Psoas muscle (tissue), 8 donors: ENCODE measurements around the gene PPP2R3A. TPM values are rescaled to one million over a fixed set of nuclear protein-coding genes. Genes with fewer than 3 reads are reported as not detected.
"Not testable (repeated sequence)": the region's sequence is repeated elsewhere in the genome, so short reads cannot be mapped to it uniquely, and the experiment has no call there.

Source experiments
- ATAC-seq, 4 donors: fragments of 200-7000 bp; cut with Tn5 transposase; one replicate each; pipeline ENCODE4 v1.9.1; 2020; ENCODE audit warnings: moderate library complexity in 3 of 4, mild to moderate bottlenecking in 2 of 4
- DNase-seq, 2 donors: peaks; one replicate each; pipeline ENCODE4 v3.0.0-alpha.2; 2020
- H3K27ac ChIP-seq: fragments of 200-600 bp; one replicate; pipeline ENCODE4 v1.8.0; 2022
- H3K27me3 ChIP-seq, 3 donors: fragments of 200-600 bp in 1 of 3; one replicate each; pipeline versions ENCODE4 v1.6.1 to v1.8.0; 2013 to 2022; ENCODE audit warnings: low read length in 2 of 3, mild to moderate bottlenecking in 2 of 3, moderate library complexity in 1 of 3; ENCODE audit not compliant: insufficient read depth in 3 of 3
- H3K36me3 ChIP-seq, 2 donors: fragments of 200-600 bp in 1 of 2; one replicate each; pipeline versions ENCODE4 v1.6.1 to v1.8.0; 2013 to 2022; ENCODE audit warnings: low read depth in 1 of 2, mild to moderate bottlenecking in 1 of 2, moderate library complexity in 1 of 2; ENCODE audit not compliant: insufficient read depth in 1 of 2
- H3K4me1 ChIP-seq: fragments of 200-600 bp; one replicate; pipeline ENCODE4 v1.8.0; 2022
- H3K4me3 ChIP-seq: fragments of 200-600 bp; one replicate; pipeline ENCODE4 v1.8.0; 2022; ENCODE audit warnings: mild to moderate bottlenecking
- H3K9me3 ChIP-seq: fragments of 200-600 bp; one replicate; pipeline ENCODE4 v1.8.0; 2022
- WGBS, 3 donors: extraction: QIAGEN DNeasy Blood & Tissue Kit; methylation state at CpG; one replicate each; pipeline versions ENCODE4 v1.1.6 to v1.1.7; 2013; 5-methylcytosine and 5-hydroxymethylcytosine counted together
- intact Hi-C, 2 donors: fragments of 100-400 bp; cut with DNase I; formaldehyde crosslinking; loops; one replicate each; pipeline versions ENCODE4 v1.11.0 to v1.14.2; 2022
- polyA plus RNA-seq, 3 donors: library from polyadenylated mRNA; stranded (reverse); fragments of 200-250 nt; gene quantifications; one replicate each; pipeline ENCODE4 v1.2.3, GENCODE V29; 2013
- total RNA-seq, 4 donors: library from RNA; stranded (reverse); fragmentation: NEBNext Ultra II Directional in 2 of 4; extraction: Animal tissue kit (Norgen Biotek cat#: 25700) in 2 of 4; gene quantifications; one replicate each; pipeline versions ENCODE4 v1.2.1 to v1.2.4, GENCODE V29; 2021 to 2023
- TF ChIP-seq, protein P1 (sequence below): fragments of 200-600 bp; IDR thresholded peaks from one replicate; pipeline ENCODE4 v1.8.0; 2022; ENCODE audit warnings: antibody characterized with exemption
- donor health status: healthy with polysubstance abuse.
- donor health status: DM: no; HTN: no; CAD: no; lungs with moderate emphysema.
- donor health status: Bipolar disorder and iron deficiency.
- donor health status: healthy.
- donor health status: DM: yes; HTN: yes; CAD: no.
- donor health status: DM: no; HTN: no; CAD: no.
- donor health status: DM: no; HTN: no; CAD: no.
- donor health status: DM: yes; HTN: yes; CAD: no.

PPP2R3A gene
- total and polyA plus RNA-seq, 7 donors, result 5.4 to 134 (median 45.5) TPM

DNA sequence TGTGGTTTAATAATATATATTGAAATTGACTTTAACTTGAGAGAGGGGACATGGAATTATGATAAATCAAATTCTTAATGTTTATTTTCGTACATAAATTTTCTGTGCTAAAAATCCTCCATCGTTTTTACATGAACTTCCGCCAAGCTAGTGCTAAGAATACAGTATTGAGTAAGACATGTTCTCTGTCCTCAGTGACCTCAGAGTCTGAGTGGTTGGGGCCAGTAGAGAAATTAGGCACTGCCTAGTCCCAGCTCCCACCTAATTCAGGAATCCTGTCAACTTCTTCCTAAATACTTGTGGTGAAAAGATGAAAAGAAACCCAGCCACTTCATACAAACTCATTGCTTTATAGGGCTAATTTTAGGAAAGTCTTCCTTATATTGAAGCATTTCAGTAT is 110.3 kb downstream of the PPP2R3A start:
- Histone ChIP-seq H3K36me3 (peaks cover 0 to 18% of the 10 kb centered on the region in 2 donors), H3K27ac (peak overlapping the region; percentile 88), H3K4me1 (peaks cover 42% of the 10 kb centered on the region), H3K4me3 (peak overlapping the region; percentile 13), H3K27me3 (no peaks in the 10 kb centered on the region), H3K9me3 (no peaks in the 10 kb centered on the region)
- intact Hi-C loops, result loop anchor here (2.0 to 10.0 kb wide), 7 partner anchors 119 to 936 kb away; partner anchors contain the start of genes MSL2 (in 2 of the 2), PCCB (in 1 of the 2) and STAG1 (in 1 of the 2)
- peak; percentile 82 to 93 (median 92) for ATAC-seq
- 19 to 31% (median 24%) methylated on average over 3 of the region's 3 CpGs for WGBS, 3 donors
- DNase-seq, result no peak
- TF ChIP-seq, protein P1, sequence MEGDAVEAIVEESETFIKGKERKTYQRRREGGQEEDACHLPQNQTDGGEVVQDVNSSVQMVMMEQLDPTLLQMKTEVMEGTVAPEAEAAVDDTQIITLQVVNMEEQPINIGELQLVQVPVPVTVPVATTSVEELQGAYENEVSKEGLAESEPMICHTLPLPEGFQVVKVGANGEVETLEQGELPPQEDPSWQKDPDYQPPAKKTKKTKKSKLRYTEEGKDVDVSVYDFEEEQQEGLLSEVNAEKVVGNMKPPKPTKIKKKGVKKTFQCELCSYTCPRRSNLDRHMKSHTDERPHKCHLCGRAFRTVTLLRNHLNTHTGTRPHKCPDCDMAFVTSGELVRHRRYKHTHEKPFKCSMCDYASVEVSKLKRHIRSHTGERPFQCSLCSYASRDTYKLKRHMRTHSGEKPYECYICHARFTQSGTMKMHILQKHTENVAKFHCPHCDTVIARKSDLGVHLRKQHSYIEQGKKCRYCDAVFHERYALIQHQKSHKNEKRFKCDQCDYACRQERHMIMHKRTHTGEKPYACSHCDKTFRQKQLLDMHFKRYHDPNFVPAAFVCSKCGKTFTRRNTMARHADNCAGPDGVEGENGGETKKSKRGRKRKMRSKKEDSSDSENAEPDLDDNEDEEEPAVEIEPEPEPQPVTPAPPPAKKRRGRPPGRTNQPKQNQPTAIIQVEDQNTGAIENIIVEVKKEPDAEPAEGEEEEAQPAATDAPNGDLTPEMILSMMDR, result no peak

- Histone ChIP-seq H3K4me1 (peaks cover 26% of the 10 kb centered on the region), H3K27me3 (no peaks in the 10 kb centered on the region), H3K36me3 (peaks cover 0 to 46% of the 10 kb centered on the region in 2 donors), H3K9me3 (no peaks in the 10 kb centered on the region), H3K4me3 (no peak overlapping the region), H3K27ac (no peak overlapping the region)
- DNase-seq (no peak), ATAC-seq (no peak)
- WGBS, 3 donors, result 76 to 77% (median 77%) methylated on average over 6 of the region's 6 CpGs
- intact Hi-C loops, result loop anchor here (5.0 to 10.0 kb wide), 5 partner anchors 116 to 934 kb away; partner anchors contain the start of gene MSL2 (in 2 of the 2)
- TF ChIP-seq, protein P1, result peak; percentile 65
Observed at GRCh38 chr3:136078421-136079364, 113.2 kb downstream of the PPP2R3A start.

DNA sequence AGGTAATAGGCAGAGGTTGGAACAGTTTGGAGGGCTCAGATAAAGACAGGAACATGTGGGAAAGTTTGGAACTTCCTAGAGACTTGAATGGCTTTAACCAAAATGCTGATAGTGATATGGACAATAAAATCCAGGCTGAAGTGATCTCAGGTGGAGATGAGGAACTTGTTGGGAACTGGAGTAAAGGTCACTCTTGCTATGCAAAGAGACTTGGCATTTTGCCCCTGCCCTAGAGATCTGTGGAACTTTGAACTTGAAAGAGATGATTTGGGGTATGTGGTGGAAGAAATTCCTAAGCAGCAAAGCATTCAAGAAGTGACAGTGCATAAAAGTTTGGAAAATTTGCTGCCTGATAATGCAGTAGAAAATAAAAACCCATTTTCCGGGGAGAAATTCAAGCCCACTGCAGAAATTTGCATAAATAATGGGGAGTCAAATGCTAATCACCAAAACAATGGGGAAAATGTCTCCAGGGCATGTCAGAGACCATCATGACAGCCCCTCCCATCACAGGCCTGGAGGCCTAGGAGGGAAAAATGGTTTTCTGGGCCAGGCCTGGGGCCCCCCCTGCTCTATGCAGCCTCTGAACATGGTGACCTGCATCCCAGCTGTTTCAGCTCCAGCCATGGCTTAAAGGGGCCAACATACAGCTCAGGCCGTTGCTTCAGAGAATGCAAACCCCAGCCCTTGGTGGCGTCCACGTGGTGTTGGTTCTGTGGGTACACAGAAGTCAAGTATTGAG is 118.3 kb downstream of the PPP2R3A start:
- H3K9me3 ChIP-seq, DNase-seq, H3K27ac ChIP-seq, H3K27me3 ChIP-seq, H3K4me1 ChIP-seq, intact Hi-C loops, H3K4me3 ChIP-seq, ATAC-seq: not testable (repeated sequence)
- peaks cover 0 to 85% of the 10 kb centered on the region in 2 donors for H3K36me3 ChIP-seq
- WGBS, 3 donors, result 97 to 100% (median 100%) methylated on average over 4 of the region's 4 CpGs

DNA sequence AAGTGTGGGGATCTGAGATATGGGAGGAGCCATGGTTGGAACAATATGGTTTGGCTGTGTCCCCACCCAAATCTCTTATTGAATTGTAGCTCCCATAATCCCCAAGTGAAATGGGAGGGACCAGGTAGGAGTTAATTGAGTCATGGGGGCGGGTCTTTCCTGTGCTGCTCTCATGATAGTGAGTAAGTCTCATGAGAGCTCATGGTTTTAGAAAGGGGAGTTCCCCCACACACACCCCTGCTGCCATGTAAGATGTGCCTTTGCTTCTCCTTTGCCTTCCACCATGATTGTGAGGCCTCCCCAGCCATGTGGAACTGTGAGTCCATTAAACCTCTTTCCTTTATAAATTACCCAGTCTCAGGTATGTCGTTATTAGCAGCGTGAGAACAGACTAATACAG is 119.5 kb downstream of the PPP2R3A start:
- H3K27ac ChIP-seq, ATAC-seq, intact Hi-C loops, H3K4me3 ChIP-seq, H3K9me3 ChIP-seq, H3K27me3 ChIP-seq, H3K4me1 ChIP-seq, DNase-seq: not testable (repeated sequence)
- 96 to 100% (median 96%) methylated on average over 3 of the region's 3 CpGs for WGBS, 3 donors
- H3K36me3 ChIP-seq, result peaks cover 0 to 77% of the 10 kb centered on the region in 2 donors

DNA sequence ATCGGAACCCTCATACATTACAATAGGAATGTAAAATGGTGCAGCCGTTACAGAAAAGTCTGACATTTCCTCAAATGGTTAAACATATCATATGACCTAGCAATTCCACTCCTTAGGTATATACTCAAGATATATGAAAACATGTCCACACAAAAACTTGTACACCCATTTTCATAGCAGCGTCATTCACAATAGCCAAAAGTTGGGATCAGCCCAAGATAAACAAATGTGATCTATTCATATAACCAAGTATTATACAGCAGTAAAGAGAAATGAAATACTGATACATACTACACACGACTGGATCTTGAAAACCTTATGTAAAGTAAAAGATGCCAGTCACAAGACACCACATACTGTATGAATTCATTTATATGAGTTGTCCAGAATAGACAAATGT is 128.2 kb downstream of the PPP2R3A start:
- H3K36me3 ChIP-seq, result peaks cover 0 to 74% of the 10 kb centered on the region in 2 donors
- intact Hi-C loops, result no loop called here

More for the DNA sequence above, 128.2 kb downstream of the PPP2R3A start:
- H3K9me3 ChIP-seq, result no peaks in the 10 kb centered on the region
- ATAC-seq, result no peak
- H3K4me1 ChIP-seq, result no peaks in the 10 kb centered on the region
- TF ChIP-seq, protein P1, result no peak
- no peak overlapping the region for H3K4me3 ChIP-seq
- WGBS, 3 donors, result 79 to 84% (median 84%) methylated on average over 4 of the region's 4 CpGs
- no peak for DNase-seq
- no peak overlapping the region for H3K27ac ChIP-seq
- no peaks in the 10 kb centered on the region for H3K27me3 ChIP-seq
